HuH-7.5 (cell line): Measurements from ENCODE around the gene CLC.
"Not testable (repeated sequence)": the region's sequence is repeated elsewhere in the genome, so short reads cannot be mapped to it uniquely, and the experiment has no call there.

Experiments
- DNase-seq: peaks from one replicate; pipeline ENCODE4 v3.0.0; 2011; ENCODE audit warnings: low spot score

CLC gene

GRCh38 chr19:39728040-39728439, 9.8 kb downstream of the CLC start:
- no peak for DNase-seq

- DNase-seq, result no peak
These were observed 10.6 kb downstream of the CLC start for GRCh38 chr19:39727070-39727800.

- no peak for DNase-seq
These were observed 11.8 kb downstream of the CLC start for GRCh38 chr19:39725995-39726394.

GRCh38 chr19:39720144-39720543, 17.7 kb downstream of the CLC start:
- DNase-seq, result not testable (repeated sequence)

GRCh38 chr19:39710333-39710890, 27.4 kb downstream of the CLC start:
- DNase-seq, result no peak

- no peak for DNase-seq
These were observed 28.6 kb downstream of the CLC start for GRCh38 chr19:39709026-39709872.

- DNase-seq, result no peak
These were observed 29.2 kb downstream of the CLC start for GRCh38 chr19:39708594-39708993.

- DNase-seq, result no peak
These were observed 32.1 kb downstream of the CLC start for GRCh38 chr19:39705578-39706188.

GRCh38 chr19:39704181-39705044, 33.4 kb downstream of the CLC start, which contains the start of gene LGALS14:
LGALS14 (plus strand) TSS chr19:39704481; CDS start chr19:39704529, 48 bp downstream.
- DNase-seq, result no peak

GRCh38 chr19:39701291-39701690, 36.5 kb downstream of the CLC start:
- DNase-seq, result no peak

- no peak for DNase-seq
These were observed 39.3 kb downstream of the CLC start for GRCh38 chr19:39698535-39698934.

GRCh38 chr19:39696387-39696786, 41.4 kb downstream of the CLC start:
- DNase-seq, result no peak

GRCh38 chr19:39695759-39696158, 42.1 kb downstream of the CLC start:
- no peak for DNase-seq

- DNase-seq, result no peak
These were observed 45.0 kb downstream of the CLC start for GRCh38 chr19:39692822-39693221.

- no peak for DNase-seq
These were observed 45.7 kb downstream of the CLC start for GRCh38 chr19:39692166-39692565.

- DNase-seq, result not testable (repeated sequence)
These were observed 49.2 kb downstream of the CLC start for GRCh38 chr19:39688637-39689036.

GRCh38 chr19:39686739-39687138, 51.1 kb downstream of the CLC start:
- no peak for DNase-seq

GRCh38 chr19:39684267-39684666, 53.6 kb downstream of the CLC start:
- DNase-seq, result no peak

- no peak for DNase-seq
These were observed 56.4 kb downstream of the CLC start for GRCh38 chr19:39681416-39681815.
